Right lobe of liver (tissue), 6 donors: ENCODE results near the gene LRRC75A. TPM values are rescaled to one million over a fixed set of nuclear protein-coding genes. Genes with fewer than 3 reads are reported as not detected.

Source experiments
- ATAC-seq, 4 donors: fragments of 200-7000 bp; cut with Tn5 transposase; one replicate each; pipeline ENCODE4 v1.9.1; 2020; ENCODE audit warnings: mild to moderate bottlenecking in 4 of 4, moderate library complexity in 4 of 4
- DNase-seq, 3 donors: peaks; one replicate each; pipeline ENCODE4 v3.0.0-alpha.2; 2020
- H3K27ac ChIP-seq, 3 donors: fragments of 200-600 bp; one replicate each; pipeline ENCODE4 v1.8.0; 2022
- H3K27me3 ChIP-seq, 2 donors: fragments of 200-600 bp; one replicate each; pipeline ENCODE4 v1.8.0; 2022
- H3K36me3 ChIP-seq, 4 donors: fragments of 200-600 bp; sonication (generic) in 1 of 4; one replicate each; pipeline versions ENCODE4 v1.5.1 to v1.8.0; 2017 to 2022; ENCODE audit warnings: control low read depth in 1 of 4
- H3K4me1 ChIP-seq, 4 donors: fragments of 200-600 bp; sonication (generic) in 1 of 4; one replicate each; pipeline versions ENCODE4 v1.5.1 to v1.8.0; 2017 to 2022; ENCODE audit warnings: control low read depth in 1 of 4
- H3K4me3 ChIP-seq, 3 donors: fragments of 200-600 bp; one replicate each; pipeline ENCODE4 v1.8.0; 2022
- H3K9me3 ChIP-seq, 4 donors: fragments of 200-600 bp; sonication (generic) in 1 of 4; one replicate each; pipeline versions ENCODE4 v1.5.1 to v1.8.0; 2017 to 2022; ENCODE audit warnings: control low read depth in 1 of 4
- POLR2A ChIP-seq: fragments of 450-650 bp; IDR thresholded peaks from one replicate; pipeline ENCODE4 v1.6.1; 2017; ENCODE audit warnings: antibody characterized with exemption, mild to moderate bottlenecking
- WGBS: methylation state at CpG from one replicate; pipeline ENCODE4 v1.1.6; 2018; ENCODE audit warnings: low coverage, low lambda C conversion rate; ENCODE audit not compliant: insufficient coverage; ENCODE audit errors: missing lambda C conversion rate; 5-methylcytosine and 5-hydroxymethylcytosine counted together
- intact Hi-C, 2 donors: fragments of 100-400 bp; cut with DNase I; formaldehyde crosslinking; loops; one replicate each; pipeline versions ENCODE4 v1.11.2 to v1.14.1; 2022
- total RNA-seq, 6 experiments: library from RNA; depleted of rRNA in 2 of 6; stranded (reverse); fragments of >200 nt in 2 of 6; fragmentation: NEBNext Ultra II Directional in 3 of 6; extraction: Animal tissue kit (Norgen Biotek cat#: 25700) in 3 of 6; gene quantifications; one replicate each; pipeline versions ENCODE4 v1.1.0 to v1.2.4, GENCODE V29; 2016 to 2023
- TF ChIP-seq, protein P1 (sequence below), 4 donors: fragments of 200-600 bp in 3 of 4; fragments of 450-650 bp in 1 of 4; IDR thresholded peaks; one replicate each; pipeline versions ENCODE4 v1.5.1 to v1.8.0; 2016 to 2022; ENCODE audit warnings: antibody characterized with exemption in 4 of 4, mild to moderate bottlenecking in 2 of 4
- donor health status: DM: no; HTN: yes; CAD: no.
- donor health status: DM: no; HTN: no; CAD: no.
- donor health status: DM: no; HTN: no; CAD: no.
- donor health status: DM: no; HTN: yes; CAD: no.
- donor health status: DM: no; HTN: yes; CAD: no.

Gene LRRC75A
- total RNA-seq, 6 experiments from 2014 or later, result 0.12 to 0.62 (median 0.22) TPM

DNA sequence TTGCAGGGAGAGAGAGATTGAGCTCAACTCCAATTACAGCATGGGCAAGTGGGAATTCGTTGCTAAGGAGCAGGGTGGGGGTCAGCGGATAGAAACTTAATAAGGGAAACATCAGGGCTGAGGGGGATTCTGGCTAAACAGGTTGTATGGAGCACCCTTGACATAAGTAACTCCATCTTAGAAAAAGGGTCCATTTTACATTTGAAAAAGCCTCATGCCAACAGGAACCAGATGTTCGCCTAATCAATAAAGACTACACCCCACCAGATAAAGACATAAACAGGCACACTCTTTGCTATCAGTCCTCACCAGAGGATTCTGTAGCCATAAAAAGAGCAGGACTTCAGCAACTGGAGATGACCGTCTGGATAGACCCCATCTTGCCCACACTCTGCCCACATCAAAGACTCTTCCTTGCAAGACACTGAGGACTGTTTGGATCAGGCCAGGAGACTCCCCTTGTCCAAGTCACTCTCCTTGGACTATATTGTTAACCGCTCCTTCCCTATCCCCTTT, 1.6 kb upstream of the LRRC75A start:
- H3K9me3 ChIP-seq, result no peaks in the 10 kb centered on the region
- no peak overlapping the region for H3K27ac ChIP-seq
- ATAC-seq (no peak), DNase-seq (no peak)
- TF ChIP-seq POLR2A, result no peak
- TF ChIP-seq, protein P1, sequence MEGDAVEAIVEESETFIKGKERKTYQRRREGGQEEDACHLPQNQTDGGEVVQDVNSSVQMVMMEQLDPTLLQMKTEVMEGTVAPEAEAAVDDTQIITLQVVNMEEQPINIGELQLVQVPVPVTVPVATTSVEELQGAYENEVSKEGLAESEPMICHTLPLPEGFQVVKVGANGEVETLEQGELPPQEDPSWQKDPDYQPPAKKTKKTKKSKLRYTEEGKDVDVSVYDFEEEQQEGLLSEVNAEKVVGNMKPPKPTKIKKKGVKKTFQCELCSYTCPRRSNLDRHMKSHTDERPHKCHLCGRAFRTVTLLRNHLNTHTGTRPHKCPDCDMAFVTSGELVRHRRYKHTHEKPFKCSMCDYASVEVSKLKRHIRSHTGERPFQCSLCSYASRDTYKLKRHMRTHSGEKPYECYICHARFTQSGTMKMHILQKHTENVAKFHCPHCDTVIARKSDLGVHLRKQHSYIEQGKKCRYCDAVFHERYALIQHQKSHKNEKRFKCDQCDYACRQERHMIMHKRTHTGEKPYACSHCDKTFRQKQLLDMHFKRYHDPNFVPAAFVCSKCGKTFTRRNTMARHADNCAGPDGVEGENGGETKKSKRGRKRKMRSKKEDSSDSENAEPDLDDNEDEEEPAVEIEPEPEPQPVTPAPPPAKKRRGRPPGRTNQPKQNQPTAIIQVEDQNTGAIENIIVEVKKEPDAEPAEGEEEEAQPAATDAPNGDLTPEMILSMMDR (IDR thresholded peaks at IDR 0.05), result no peak
- H3K4me1 ChIP-seq, result peaks cover 0 to 5% (median 0%) of the 10 kb centered on the region in 4 donors
- 81% methylated on average over 4 of the region's 5 CpGs for WGBS
- H3K36me3 ChIP-seq, result no peaks in the 10 kb centered on the region
- intact Hi-C loops, result no loop called here
- no peaks in the 10 kb centered on the region for H3K27me3 ChIP-seq
- H3K4me3 ChIP-seq, result no peak overlapping the region

DNA sequence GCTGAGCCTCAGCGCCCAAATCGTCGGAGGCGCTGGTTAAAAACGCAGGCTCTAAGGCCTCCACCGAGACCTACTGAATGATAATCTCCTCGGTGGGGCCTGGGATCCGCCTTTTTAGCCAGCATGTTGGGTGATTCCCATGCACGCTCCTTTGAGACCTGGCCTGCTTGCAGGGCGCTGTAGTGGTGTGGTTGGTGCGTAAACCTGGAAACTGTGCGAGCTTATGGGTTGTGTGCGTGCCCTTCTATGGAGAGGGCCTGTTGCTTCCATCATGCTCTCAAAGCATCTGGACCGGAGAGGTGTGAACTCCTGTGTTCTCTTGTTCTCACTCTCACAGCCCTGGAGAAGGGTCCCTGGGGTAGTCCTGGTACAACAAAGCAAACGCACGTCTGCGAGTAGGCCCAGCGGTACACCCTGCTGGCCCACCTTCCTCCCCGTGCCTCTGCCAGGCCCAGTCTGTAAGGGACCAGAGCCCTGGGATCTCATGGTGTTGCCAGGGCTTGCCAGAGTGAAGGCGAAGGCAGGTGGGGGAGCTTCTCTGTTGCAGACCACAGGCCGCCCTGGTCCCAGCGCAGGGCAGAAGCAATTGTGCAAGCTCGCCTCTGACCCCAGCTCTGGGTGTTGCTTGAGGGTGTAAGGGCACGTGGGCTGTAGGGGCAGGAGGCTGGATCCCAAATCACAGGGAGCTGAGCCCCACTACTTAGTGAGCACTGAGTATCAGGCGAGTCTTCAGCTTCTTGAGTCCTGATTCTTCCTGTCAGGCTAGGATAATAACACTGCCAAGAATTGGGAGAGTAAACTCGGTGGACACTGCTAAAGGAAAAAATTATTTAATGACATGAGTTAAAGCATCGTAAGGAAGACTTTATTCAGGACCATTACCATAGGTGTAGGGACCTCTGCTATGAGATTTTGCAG, 879 bp upstream of the LRRC75A start:
- WGBS, result 83% methylated on average over 5 of the region's 27 CpGs

DNA sequence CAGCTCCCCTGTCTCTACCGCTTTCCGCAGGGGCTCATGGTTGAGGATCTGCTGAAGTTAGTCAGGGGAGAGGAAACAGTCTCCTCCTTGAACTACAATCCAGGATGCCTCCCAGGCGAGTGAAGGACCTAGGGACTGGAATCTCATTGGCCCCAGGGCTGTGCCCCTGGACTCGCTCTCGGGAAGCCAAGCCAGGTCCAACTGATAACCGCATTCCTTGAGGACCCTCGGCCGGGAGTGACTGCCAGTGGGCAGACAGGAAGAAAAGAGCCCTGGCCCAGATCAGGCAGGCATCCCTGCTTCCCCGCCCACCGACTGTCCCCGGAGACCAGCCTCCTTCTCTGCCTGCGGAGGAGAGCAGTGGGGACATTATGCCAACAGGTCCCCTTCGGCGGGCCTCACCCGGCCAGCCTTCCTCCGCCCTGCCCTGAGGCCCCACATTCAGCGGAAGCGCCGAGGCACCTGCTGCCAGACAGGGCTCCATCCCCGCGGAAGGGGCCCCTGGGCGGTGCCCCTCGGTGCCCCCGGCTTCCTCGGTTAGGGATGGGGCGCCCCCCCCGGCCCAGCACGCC, 776 bp downstream of the LRRC75A start:
- ATAC-seq (no peak), DNase-seq (no peak)
- WGBS, result no CpG with 5 or more reads among the region's 28 CpGs
- Histone ChIP-seq H3K27ac (no peak overlapping the region), H3K27me3 (no peaks in the 10 kb centered on the region), H3K4me3 (peak overlapping the region; percentile 31 to 54 (median 41)), H3K36me3 (no peaks in the 10 kb centered on the region), H3K4me1 (peaks cover 0 to 5% (median 0%) of the 10 kb centered on the region in 4 donors), H3K9me3 (no peaks in the 10 kb centered on the region)
- TF ChIP-seq POLR2A, result no peak
- TF ChIP-seq, protein P1 (IDR thresholded peaks at IDR 0.05), result no peak
- intact Hi-C loops, result no loop called here

More for the DNA sequence above, 879 bp upstream of the LRRC75A start:
- ATAC-seq (no peak), DNase-seq (no peak)
- H3K27me3 ChIP-seq, result no peaks in the 10 kb centered on the region
- TF ChIP-seq, protein P1 (IDR thresholded peaks at IDR 0.05), result no peak
- TF ChIP-seq POLR2A, result no peak
- H3K4me1 ChIP-seq, result peaks cover 0 to 5% (median 0%) of the 10 kb centered on the region in 4 donors
- no peaks in the 10 kb centered on the region for H3K9me3 ChIP-seq
- peak overlapping the region; percentile 34 to 54 (median 42) for H3K4me3 ChIP-seq
- intact Hi-C loops, result no loop called here
- no peak overlapping the region for H3K27ac ChIP-seq
- no peaks in the 10 kb centered on the region for H3K36me3 ChIP-seq

DNA sequence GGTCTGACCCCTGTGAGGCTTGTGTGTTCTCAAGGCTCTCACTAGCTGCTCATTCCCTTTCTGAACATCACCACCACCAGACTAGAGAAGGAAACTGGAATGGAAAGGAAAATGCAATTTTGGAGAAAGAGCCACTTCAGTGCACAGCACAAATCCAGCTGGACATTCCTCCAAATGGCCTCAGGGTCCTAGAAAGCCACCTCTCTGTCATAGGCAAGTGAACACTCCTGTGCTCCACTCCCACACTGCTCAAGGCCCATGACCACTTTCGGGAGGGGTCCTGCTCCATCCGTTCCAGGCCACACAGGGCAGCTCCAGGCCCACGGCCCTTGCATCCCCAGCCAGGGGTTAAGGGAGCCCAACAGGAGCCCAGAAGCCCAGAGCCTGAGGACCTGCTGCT, 2.6 kb downstream of the LRRC75A start:
- no peak overlapping the region for H3K4me3 ChIP-seq
- DNase-seq (no peak), ATAC-seq (no peak)
- TF ChIP-seq, protein P1 (IDR thresholded peaks at IDR 0.05), result no peak
- no peak for TF ChIP-seq POLR2A
- H3K4me1 ChIP-seq, result peaks cover 0 to 5% (median 0%) of the 10 kb centered on the region in 4 donors
- no peaks in the 10 kb centered on the region for H3K9me3 ChIP-seq
- H3K27ac ChIP-seq, result no peak overlapping the region
- intact Hi-C loops, result no loop called here
- no peaks in the 10 kb centered on the region for H3K27me3 ChIP-seq
- no peaks in the 10 kb centered on the region for H3K36me3 ChIP-seq
- 85% methylated on average over 3 of the region's 3 CpGs for WGBS
